HG03469 (cell line): ENCODE data around the gene CFAP410.

ENCODE experiments used
- ATAC-seq: cut with Tn5 transposase; IDR thresholded peaks from one replicate; pipeline ENCODE4 v1.9.1; 2021; ENCODE audit warnings: mild to moderate bottlenecking, moderate library complexity, moderate number of reproducible peaks; ENCODE audit not compliant: unreplicated experiment

Gene CFAP410

DNA sequence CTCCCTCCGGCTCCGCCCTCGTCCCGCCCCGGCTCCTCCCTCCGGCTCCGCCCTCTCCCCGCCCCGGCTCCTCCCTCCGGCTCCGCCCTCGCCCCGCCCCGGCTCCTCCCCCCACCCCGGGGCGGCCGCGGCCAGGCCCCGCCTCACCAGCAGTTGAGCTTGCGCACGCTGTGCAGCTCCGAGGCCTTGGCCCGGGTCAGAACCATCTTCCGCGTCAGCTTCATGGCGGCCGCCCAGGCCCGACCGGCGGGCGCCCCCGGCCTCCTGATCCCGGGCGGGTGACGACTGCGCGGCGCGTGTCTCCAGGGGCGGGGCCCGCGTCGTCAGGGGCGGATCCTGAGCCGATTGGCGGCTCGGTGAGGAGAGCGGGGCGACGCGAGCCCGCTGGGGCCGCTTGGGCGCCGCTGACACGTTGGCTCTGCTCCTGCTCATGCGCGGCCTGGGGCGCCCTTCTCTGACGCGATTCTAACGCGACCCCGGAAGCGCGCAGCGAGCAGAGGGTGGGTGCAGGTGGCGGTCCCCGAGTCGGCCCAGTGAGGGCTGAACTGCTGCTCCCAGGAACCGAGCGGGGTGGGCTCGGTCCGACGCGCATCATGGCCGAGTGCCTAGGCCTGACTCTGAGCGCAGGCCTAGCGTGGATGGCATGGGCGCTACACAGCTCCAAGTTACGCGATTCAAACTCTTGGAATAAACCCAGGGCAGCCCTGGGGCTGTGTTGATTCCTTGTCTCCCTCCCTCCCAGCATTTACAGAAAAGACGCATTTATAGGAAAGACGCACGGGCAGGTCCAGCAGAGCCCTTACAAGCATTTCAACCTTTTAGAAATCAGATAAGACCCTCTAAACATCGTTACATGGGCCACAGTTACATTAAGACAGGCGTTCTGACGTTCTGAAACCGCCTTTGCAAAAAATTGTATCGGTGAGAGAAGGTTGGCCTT lies at the start of gene CFAP410:
Gene CFAP410, minus strand, starts transcription at position 420 of the 940 bp plus-strand sequence. Its CDS starts 196 bp downstream, at position 224.
- ATAC-seq = peak; percentile 71

DNA sequence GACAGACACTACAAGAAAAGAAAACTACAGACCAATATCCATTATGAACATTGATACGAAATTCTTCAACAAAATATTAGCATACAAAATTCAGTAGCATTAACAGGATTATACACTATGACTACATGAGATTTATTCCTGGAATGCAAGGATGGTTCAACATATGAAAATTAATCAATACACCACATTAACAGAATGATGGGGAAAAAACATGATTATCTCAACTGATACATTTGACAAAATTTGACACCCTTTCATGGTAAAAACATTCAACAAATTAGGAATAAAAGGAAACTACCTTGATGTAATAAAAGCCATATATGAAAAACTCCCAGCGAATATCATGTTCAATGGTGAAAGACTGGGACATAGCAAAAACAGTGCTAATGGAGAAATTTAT lies 45.8 kb upstream of the CFAP410 start:
- ATAC-seq = no peak

GRCh38 chr21:44383216-44383615 lies 44.0 kb upstream of the CFAP410 start:
- ATAC-seq = no peak

- ATAC-seq = no peak
These were observed 43.3 kb upstream of the CFAP410 start for GRCh38 chr21:44382536-44382935.

DNA sequence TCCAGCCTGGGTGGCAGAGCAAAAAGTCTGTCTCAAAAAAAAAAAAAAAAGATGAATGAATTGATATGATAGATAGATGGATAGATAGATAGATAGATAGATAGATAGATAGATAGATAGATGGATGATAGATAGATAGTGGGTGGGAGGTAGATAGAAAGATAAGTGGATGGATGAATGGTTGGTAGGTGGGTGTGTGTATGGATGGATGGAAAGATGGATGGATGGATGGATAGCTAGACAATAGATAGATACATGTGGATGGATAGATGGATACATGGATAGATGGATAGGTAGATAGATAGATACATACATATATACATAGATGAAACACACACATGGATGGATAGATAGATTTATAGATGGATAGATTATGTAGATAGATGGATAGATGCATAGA lies 42.7 kb upstream of the CFAP410 start:
- no peak for ATAC-seq

- ATAC-seq = no peak
These were observed 41.7 kb upstream of the CFAP410 start for GRCh38 chr21:44380876-44381275.

- ATAC-seq = no peak
These were observed 41.0 kb upstream of the CFAP410 start for GRCh38 chr21:44379991-44380865.

- ATAC-seq = no peak
These were observed 40.3 kb upstream of the CFAP410 start for GRCh38 chr21:44379515-44379848.

- ATAC-seq = no peak
These were observed 39.7 kb upstream of the CFAP410 start for GRCh38 chr21:44378646-44379514.

GRCh38 chr21:44377922-44378645 lies 38.9 kb upstream of the CFAP410 start:
- ATAC-seq = no peak

DNA sequence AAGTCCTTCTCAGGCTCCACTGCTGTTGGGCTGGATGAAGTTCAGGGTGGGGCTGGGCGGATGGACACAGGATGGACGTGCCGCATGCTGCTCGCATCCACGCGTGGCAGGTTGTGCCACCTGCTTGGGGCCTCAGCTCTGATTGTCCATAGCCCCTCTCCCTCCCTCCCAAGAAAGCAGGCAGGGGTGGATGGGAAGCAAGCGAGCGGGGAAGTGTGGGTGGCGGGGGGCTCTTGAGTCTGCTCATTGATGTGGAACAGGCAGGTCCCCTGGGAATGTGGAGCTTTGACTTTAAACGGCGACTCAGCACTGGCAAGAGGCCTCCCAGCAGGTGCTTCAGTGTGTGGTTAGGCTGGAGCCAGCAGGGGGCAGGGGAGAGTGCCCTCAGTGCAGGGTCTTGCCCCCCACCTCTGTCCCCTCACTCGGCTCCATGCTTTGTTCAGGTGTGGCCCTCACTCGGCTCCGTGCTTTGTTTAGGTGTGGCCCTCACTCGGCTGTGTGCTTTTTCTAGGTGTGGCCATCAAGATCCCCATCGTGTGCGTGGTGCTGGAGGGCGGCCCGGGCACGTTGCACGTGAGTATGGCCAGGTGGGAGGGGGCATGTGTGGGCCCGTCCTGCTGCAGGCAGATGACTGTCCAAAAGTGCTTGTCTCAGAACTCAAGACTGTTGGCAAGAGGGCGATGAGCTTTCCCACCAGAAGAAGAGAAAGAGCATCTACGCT lies 38.2 kb upstream of the CFAP410 start:
- ATAC-seq = no peak

- no peak for ATAC-seq
These were observed 37.4 kb upstream of the CFAP410 start for GRCh38 chr21:44376606-44377005.

DNA sequence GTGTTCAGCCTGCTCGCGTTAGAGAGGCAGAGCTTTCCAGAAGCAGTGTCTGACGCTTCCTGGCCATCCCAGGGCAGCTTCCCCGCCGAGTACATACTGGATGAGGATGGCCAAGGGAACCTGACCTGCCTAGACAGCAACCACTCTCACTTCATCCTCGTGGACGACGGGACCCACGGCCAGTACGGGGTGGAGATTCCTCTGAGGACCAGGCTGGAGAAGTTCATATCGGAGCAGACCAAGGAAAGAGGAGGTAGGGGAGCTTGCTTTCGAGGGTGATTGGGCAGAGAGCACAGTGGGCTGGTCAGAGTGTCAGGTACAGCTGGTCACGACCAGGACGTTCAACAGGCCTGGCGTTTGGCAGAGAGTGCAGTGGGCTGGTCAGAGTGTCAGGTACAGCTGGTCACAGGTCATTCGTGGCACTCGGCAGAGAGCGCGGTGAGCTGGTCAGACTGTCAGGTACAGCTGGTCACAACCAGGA lies 36.6 kb upstream of the CFAP410 start:
- no peak for ATAC-seq

DNA sequence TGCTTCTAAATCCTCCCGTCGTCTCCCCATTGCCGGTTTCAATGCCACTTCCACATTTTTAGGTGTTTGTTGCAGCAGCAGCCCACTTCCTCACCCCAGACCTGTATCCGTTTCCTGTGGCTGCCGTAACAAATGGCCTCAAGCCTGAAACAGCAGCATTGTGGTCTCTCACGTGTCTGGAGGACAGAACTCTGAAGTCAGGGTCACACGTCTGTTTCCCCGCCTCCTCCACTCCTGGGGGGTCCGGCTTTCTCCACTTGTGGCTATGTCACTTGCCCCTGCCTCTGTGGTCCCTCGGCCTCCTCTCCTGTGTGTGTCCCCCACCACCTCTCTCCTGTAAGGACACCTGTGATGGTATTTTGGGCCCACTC lies 36.1 kb upstream of the CFAP410 start:
- no peak for ATAC-seq

- no peak for ATAC-seq
These were observed 35.6 kb upstream of the CFAP410 start for GRCh38 chr21:44374601-44375280.

GRCh38 chr21:44372616-44373015 lies 33.4 kb upstream of the CFAP410 start:
- ATAC-seq = no peak

- no peak for ATAC-seq
These were observed 32.4 kb upstream of the CFAP410 start for GRCh38 chr21:44371596-44371995.

DNA sequence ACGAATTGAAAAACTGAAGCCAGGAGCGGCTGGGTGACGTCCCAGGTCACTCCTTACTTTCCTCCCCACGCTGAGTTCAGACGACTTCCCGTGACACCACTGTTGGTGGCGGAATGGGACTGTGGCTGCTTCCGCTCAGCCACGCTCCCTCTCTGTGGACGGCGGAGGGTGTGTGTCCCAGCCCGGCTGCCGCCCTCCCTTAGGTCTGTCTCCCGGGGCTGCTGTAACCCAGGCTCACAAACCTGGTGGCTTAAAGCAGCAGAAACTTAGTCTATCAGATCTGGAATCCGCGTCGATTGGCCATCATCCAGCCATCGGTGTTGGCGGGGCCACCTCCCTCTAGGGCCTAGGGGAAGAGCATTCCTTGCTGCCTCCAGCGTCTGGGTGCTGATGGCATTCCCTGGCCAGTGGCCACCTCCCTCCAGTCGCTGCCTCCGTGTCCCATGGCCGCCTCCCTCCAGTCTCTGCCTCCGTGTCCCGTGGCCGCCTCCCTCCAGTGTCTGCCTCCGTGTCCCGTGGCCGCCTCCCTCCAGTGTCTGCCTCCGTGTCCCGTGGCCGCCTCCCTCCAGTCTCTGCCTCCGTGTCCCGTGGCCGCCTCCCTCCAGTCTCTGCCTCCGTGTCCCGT lies 31.7 kb upstream of the CFAP410 start:
- no peak for ATAC-seq
